Activated CD8-positive, alpha-beta memory T cell treated with anti-CD3 and anti-CD28 coated beads, Interleukin-2, amount 50 U/mL, for 4 hours (primary cell): Measurements from ENCODE around the gene APH1B.

Experiments
- DNase-seq: peaks from one replicate; pipeline ENCODE4 v3.0.0-alpha.2; 2020

Gene APH1B

GRCh38 chr15:63354821-63355650 lies 77.6 kb downstream of the APH1B start:
- DNase-seq: no peak

GRCh38 chr15:63357061-63357460 lies 79.7 kb downstream of the APH1B start:
- DNase-seq: no peak

GRCh38 chr15:63357731-63358130 lies 80.3 kb downstream of the APH1B start:
- no peak for DNase-seq

GRCh38 chr15:63358241-63359029 lies 81.0 kb downstream of the APH1B start:
- DNase-seq: no peak
